ENCODE measurements around the gene CMTR1.

CMTR1 gene

GRCh38 chr6:37477191-37477590 is 44.2 kb downstream of the CMTR1 start:
- in situ Hi-C loops (cut with MboI; ENCODE audit: low sequenced_read_pairs, unreplicated experiment): loop anchor here (25.0 kb wide), 1 partner anchor 210 kb away; the partner anchor contains the start of gene MDGA1
- no peak for DNase-seq (ENCODE audit: low spot score)
- no peak for TF ChIP-seq CTCF (IDR thresholded peaks at IDR 0.05; ENCODE audit: borderline replicate concordance, control extremely low read depth, extremely low read depth, insufficient read depth, missing control alignments)

GRCh38 chr6:37477656-37478435 is 44.8 kb downstream of the CMTR1 start:
- no peak for DNase-seq (ENCODE audit: low spot score)
- in situ Hi-C loops (cut with MboI; ENCODE audit: low sequenced_read_pairs, unreplicated experiment): loop anchor here (25.0 kb wide), 1 partner anchor 209 kb away; the partner anchor contains the start of gene MDGA1
- no peak for TF ChIP-seq CTCF (IDR thresholded peaks at IDR 0.05; ENCODE audit: borderline replicate concordance, control extremely low read depth, extremely low read depth, insufficient read depth, missing control alignments)

- in situ Hi-C loops (cut with MboI; ENCODE audit: low sequenced_read_pairs, unreplicated experiment): loop anchor here (25.0 kb wide), 1 partner anchor 208 kb away; the partner anchor contains the start of gene MDGA1
- no peak for DNase-seq (ENCODE audit: low spot score)
- no peak for TF ChIP-seq CTCF (IDR thresholded peaks at IDR 0.05; ENCODE audit: borderline replicate concordance, control extremely low read depth, extremely low read depth, insufficient read depth, missing control alignments)
Measured at GRCh38 chr6:37478827-37479226, 45.8 kb downstream of the CMTR1 start.

GRCh38 chr6:37479266-37479854 is 46.3 kb downstream of the CMTR1 start:
- TF ChIP-seq CTCF (IDR thresholded peaks at IDR 0.05; ENCODE audit: borderline replicate concordance, control extremely low read depth, extremely low read depth, insufficient read depth, missing control alignments): no peak
- DNase-seq (ENCODE audit: low spot score): no peak
- in situ Hi-C loops (cut with MboI; ENCODE audit: low sequenced_read_pairs, unreplicated experiment): loop anchor here (25.0 kb wide), 1 partner anchor 208 kb away; the partner anchor contains the start of gene MDGA1

GRCh38 chr6:37480118-37480736 is 47.2 kb downstream of the CMTR1 start:
- in situ Hi-C loops (cut with MboI; ENCODE audit: low sequenced_read_pairs, unreplicated experiment): loop anchor here (10.0 to 25.0 kb wide), 2 partner anchors 95 to 207 kb away; partner anchors contain the start of gene MDGA1
- no peak for TF ChIP-seq CTCF (IDR thresholded peaks at IDR 0.05; ENCODE audit: borderline replicate concordance, control extremely low read depth, extremely low read depth, insufficient read depth, missing control alignments)
- DNase-seq (ENCODE audit: low spot score): no peak

- in situ Hi-C loops (cut with MboI; ENCODE audit: low sequenced_read_pairs, unreplicated experiment): loop anchor here (10.0 to 25.0 kb wide), 2 partner anchors 94 to 206 kb away; partner anchors contain the start of gene MDGA1
- TF ChIP-seq CTCF (IDR thresholded peaks at IDR 0.05; ENCODE audit: borderline replicate concordance, control extremely low read depth, extremely low read depth, insufficient read depth, missing control alignments): no peak
- no peak for DNase-seq (ENCODE audit: low spot score)
Measured at GRCh38 chr6:37480951-37481534, 48.0 kb downstream of the CMTR1 start.
